Natural killer cell treated with Interleukin-12 subunit alpha and Interleukin-12 subunit beta and Interleukin-15 and Interleukin-18, amount 100 ng/mL, for 72 hours (primary cell): ENCODE measurements around the gene SMIM1. TPM values are rescaled to one million over a fixed set of nuclear protein-coding genes. Genes with fewer than 3 reads are reported as not detected.
A peak's percentile ranks its signal among the peaks of the same experiment; 100 is the strongest.
"Not testable (repeated sequence)": the region's sequence is repeated elsewhere in the genome, so short reads cannot be mapped to it uniquely, and the experiment has no call there.

ENCODE experiments used
- ATAC-seq, 2 donors: fragments of 150-1000 bp; cut with Tn5 transposase in 1 of 2; sonication (Bioruptor Pico), chemical (Tn5 transposase) in 1 of 2; 2 replicates each; pipeline ENCODE4 v1.10.0; 2021
- DNase-seq: peaks from one replicate; pipeline ENCODE4 v3.0.0; 2022; ENCODE audit warnings: low spot score
- H3K27ac Mint-ChIP-seq, 2 donors: 1 replicate in 1 of 2; 2 replicates in 1 of 2; pipeline ENCODE4 v1.8.0; 2022; ENCODE audit warnings: mixed read lengths in 2 of 2, mild to moderate bottlenecking in 1 of 2, moderate library complexity in 1 of 2
- H3K27me3 Mint-ChIP-seq, 2 donors: 1 replicate in 1 of 2; 2 replicates in 1 of 2; pipeline ENCODE4 v1.8.0; 2022; ENCODE audit warnings: mixed read lengths in 2 of 2
- H3K36me3 Mint-ChIP-seq: one replicate; pipeline ENCODE4 v1.8.0; 2022; ENCODE audit warnings: mixed read lengths
- H3K4me1 Mint-ChIP-seq, 2 donors: 1 replicate in 1 of 2; 2 replicates in 1 of 2; pipeline ENCODE4 v1.8.0; 2022; ENCODE audit warnings: low read depth in 2 of 2, mixed read lengths in 2 of 2, mild to moderate bottlenecking in 1 of 2
- H3K4me3 Mint-ChIP-seq: one replicate; pipeline ENCODE4 v1.8.0; 2022; ENCODE audit warnings: mixed read lengths
- H3K9me3 Mint-ChIP-seq: 2 replicates; pipeline ENCODE4 v1.8.0; 2022; ENCODE audit warnings: mixed read lengths
- total RNA-seq, 2 donors: library from RNA; stranded (reverse); gene quantifications; one replicate each; pipeline ENCODE4 v1.2.3, GENCODE V29; 2022

The SMIM1 gene
- total RNA-seq = not detected

DNA sequence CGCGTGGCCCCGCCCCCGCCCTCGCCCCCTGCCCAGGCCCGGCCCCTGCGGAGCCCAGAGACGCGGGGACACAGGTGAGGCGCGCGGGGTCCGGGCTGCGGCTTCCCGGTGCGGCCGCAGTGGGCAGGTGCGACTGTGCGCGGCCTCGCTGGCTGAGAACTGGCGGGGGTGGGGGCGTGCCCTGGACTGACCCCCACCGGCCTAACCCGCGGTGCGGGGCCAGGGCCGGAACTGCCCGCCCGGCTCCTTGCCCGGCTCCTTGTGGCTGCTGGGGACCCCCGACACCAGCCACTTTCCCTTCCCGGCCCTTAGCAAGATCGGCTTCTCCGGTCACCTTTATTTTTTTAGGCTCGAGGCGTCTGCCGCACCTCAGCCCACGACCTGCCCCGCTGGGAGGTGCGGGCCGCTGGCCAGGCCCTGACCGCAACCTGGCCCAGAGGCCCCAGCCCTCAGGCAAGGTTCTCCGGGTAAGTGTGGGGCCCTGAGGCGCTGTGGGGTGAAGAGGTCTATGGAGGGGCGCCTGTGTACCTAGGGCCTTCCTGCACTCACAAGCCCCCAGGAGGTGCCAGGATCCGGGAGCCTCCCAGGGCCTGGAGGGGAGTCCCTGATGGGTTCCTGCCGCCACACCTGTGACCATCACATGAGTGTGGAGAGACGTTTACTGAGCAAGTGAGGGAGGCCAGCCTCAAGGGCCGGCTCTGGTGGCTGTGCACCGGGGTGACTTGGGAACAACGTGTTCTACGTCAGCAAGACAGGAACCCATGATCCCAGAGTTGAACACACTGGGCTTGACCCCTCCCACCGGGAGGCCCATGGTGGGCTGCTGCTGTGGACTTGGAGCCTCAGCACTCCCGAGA, at the start of gene SMIM1:
TSS of gene SMIM1 (plus strand) at position 35 of the 857 bp plus-strand sequence. CDS start 2,625 bp downstream, outside the sequence.
- H3K36me3 Mint-ChIP-seq = no peaks in the 10 kb centered on the region
- no peaks in the 10 kb centered on the region for H3K27me3 Mint-ChIP-seq
- DNase-seq (peak; percentile 39), ATAC-seq (peak; percentile 39 to 58)
- no peak within 1 kb of the TSS for H3K27ac Mint-ChIP-seq
- no peaks in the 10 kb centered on the region for H3K9me3 Mint-ChIP-seq
- H3K4me3 Mint-ChIP-seq = peak within 1 kb of the TSS; percentile 56
- peaks cover 0 to 3% of the 10 kb centered on the region in 2 donors for H3K4me1 Mint-ChIP-seq

- DNase-seq (no peak), ATAC-seq (no peak)
- Mint-ChIP-seq H3K27ac (no peak overlapping the region), H3K4me1 (peaks cover 0 to 3% of the 10 kb centered on the region in 2 donors), H3K9me3 (no peaks in the 10 kb centered on the region), H3K27me3 (peaks cover 0 to 2% of the 10 kb centered on the region in 2 donors), H3K36me3 (no peaks in the 10 kb centered on the region), H3K4me3 (no peak overlapping the region)
These were observed 49.7 kb upstream of the SMIM1 start for GRCh38 chr1:3722846-3723245.

GRCh38 chr1:3724416-3725030, 48.0 kb upstream of the SMIM1 start:
- not testable (repeated sequence) for H3K27ac Mint-ChIP-seq
- peak in 1 of 2 donors; percentile 48 for ATAC-seq

DNA sequence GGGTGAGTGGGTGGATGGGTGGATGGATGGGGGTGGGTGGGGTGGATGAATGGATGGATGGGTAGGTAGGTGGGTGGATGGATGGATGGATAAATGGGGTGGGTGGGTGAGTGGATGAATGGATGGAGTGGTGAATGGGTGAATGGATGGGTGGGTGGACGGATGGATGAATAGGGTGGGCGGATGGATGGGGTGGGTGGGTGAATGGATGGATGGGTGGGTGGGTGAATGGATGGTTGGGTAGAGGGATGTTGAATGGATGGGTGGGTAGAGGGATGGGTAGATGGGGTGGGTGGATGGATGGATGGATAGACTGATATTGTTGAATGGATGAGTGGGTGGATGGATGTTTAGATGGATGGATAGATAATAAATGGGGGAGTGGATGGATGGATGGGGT, 47.2 kb upstream of the SMIM1 start:
- Mint-ChIP-seq H3K9me3 (no peaks in the 10 kb centered on the region), H3K27me3 (peaks cover 0 to 2% of the 10 kb centered on the region in 2 donors), H3K4me1 (peaks cover 0 to 3% of the 10 kb centered on the region in 2 donors), H3K4me3 (no peak overlapping the region), H3K36me3 (no peaks in the 10 kb centered on the region), H3K27ac (no peak overlapping the region)
- DNase-seq = no peak
- no peak for ATAC-seq

More at GRCh38 chr1:3724416-3725030, 48.0 kb upstream of the SMIM1 start:
- H3K27me3 Mint-ChIP-seq, H3K9me3 Mint-ChIP-seq, H3K4me1 Mint-ChIP-seq, H3K36me3 Mint-ChIP-seq, H3K4me3 Mint-ChIP-seq, DNase-seq: not testable (repeated sequence)

DNA sequence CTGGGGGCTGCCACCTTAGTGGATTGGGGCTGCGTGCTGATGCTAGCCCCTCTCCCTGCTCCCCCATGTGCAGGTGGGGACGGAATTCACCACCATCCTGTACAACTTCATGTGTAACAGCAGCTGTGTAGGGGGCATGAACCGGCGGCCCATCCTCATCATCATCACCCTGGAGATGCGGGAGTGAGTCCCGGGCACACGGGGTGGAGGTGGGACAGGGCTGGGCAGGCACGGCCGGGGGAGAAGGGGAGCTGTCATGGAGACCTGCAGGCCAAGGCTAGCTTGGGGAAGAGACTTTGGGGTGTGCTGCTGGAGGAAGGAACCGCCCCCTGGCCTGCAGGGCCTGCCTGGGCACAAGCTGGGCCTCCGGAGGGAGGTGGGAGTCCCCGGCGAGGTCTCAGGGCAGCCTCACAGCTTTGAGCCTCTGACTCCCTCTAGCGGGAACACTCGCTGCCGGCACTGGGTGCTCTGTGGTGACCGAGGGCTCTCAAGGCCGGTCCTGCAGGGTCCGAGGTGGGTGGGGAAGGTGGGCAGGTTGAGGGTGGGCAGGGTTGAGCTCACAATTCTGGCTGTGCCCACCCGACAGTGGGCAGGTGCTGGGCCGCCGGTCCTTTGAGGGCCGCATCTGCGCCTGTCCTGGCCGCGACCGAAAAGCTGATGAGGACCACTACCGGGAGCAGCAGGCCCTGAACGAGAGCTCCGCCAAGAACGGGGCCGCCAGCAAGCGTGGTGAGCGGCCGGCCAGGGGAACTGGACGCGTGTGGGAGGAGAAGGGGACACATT, 45.3 kb upstream of the SMIM1 start:
- H3K27ac Mint-ChIP-seq = no peak overlapping the region

GRCh38 chr1:3727825-3728776, 44.4 kb upstream of the SMIM1 start:
- Mint-ChIP-seq H3K27me3 (peaks cover 0 to 2% of the 10 kb centered on the region in 2 donors), H3K36me3 (no peaks in the 10 kb centered on the region), H3K4me3 (no peak overlapping the region), H3K27ac (no peak overlapping the region), H3K9me3 (no peaks in the 10 kb centered on the region), H3K4me1 (peaks cover 0 to 3% of the 10 kb centered on the region in 2 donors)
- DNase-seq (no peak), ATAC-seq (no peak)

More for the DNA sequence above, 45.3 kb upstream of the SMIM1 start:
- Mint-ChIP-seq H3K27me3 (peaks cover 0 to 2% of the 10 kb centered on the region in 2 donors), H3K9me3 (no peaks in the 10 kb centered on the region), H3K4me3 (no peak overlapping the region), H3K4me1 (peaks cover 0 to 3% of the 10 kb centered on the region in 2 donors), H3K36me3 (no peaks in the 10 kb centered on the region)
- DNase-seq (no peak), ATAC-seq (no peak)

- DNase-seq = no peak
- H3K27me3 Mint-ChIP-seq = peaks cover 0 to 2% of the 10 kb centered on the region in 2 donors
- H3K27ac Mint-ChIP-seq = no peak overlapping the region
- H3K36me3 Mint-ChIP-seq = no peaks in the 10 kb centered on the region
- no peaks in the 10 kb centered on the region for H3K4me1 Mint-ChIP-seq
- ATAC-seq = no peak
- H3K9me3 Mint-ChIP-seq = no peaks in the 10 kb centered on the region
- no peak overlapping the region for H3K4me3 Mint-ChIP-seq
These were observed 42.7 kb upstream of the SMIM1 start for GRCh38 chr1:3729594-3730542.

DNA sequence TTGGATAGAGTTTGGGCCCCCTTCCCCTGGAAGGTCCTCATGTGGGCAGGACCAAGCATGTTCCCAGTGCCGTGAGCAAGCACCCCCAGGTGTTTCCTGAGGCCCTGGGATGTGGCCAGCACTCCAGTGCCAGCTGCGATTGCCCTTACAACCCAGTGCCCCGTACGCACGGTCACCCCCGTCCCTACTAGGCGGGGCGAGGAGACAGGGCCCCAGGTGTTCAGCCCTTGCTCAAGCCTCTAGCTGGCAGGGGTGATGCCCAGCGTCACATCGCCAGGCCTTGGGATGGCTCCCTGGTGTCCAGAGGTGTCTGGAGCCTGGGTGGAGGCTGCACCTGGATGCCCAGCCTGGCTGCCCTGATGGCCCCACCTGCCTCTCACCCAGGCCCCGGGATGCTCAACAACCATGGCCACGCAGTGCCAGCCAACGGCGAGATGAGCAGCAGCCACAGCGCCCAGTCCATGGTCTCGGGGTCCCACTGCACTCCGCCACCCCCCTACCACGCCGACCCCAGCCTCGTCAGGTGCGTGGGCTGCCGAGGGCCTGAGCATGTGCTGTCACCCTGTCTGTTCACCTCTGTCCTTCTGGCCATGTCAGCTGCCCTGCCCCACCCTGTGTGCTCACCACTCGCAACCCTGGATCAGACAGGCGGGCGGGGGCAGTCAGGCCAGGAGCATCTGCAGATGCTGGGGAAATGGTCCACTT, 41.9 kb upstream of the SMIM1 start:
- Mint-ChIP-seq H3K36me3 (no peaks in the 10 kb centered on the region), H3K4me3 (no peak overlapping the region), H3K27ac (no peak overlapping the region), H3K27me3 (no peaks in the 10 kb centered on the region), H3K4me1 (no peaks in the 10 kb centered on the region), H3K9me3 (no peaks in the 10 kb centered on the region)
- DNase-seq (no peak), ATAC-seq (no peak)

DNA sequence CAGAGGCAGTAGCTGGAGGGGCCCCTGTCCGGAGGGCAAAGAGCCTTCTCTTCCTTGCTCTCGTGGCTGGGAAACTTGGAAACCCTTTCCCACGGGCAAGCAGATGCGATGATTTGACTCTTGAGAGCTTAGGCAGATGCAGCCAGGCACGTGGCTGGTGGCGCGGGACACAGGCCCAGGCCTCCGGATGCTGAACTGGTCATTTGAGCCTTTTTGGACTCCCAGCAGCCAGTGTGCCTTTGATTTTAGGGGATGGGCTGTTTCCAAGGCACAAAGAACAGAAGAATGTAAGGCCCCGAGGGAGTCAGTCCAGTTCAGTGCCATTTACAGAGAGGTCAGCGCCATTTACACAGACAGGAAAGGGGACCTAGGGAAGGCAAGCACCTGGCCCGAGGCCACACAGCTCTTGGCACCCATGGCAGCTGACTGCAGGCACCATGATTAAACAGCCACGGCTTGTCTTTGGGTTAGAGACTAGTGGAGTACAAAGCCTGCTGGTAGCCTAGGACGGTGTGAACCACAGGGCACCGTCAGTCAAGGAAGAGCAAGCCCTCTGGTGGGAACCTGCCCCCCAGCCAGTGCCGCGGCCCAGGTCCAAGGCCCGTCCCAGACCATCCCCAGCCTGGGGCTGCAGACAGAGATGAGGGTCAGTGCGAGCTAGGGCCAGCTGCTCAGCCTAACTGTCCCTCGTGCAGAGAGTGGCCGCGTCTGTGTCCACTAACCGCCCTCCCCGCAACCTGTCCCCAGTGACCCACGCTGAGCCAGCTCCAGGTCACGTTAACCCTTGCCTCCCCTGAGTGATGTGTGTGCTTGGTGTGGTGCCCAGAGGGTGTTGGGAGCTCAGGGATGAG, 40.7 kb upstream of the SMIM1 start:
- no peak for ATAC-seq
- no peak overlapping the region for H3K4me3 Mint-ChIP-seq
- DNase-seq = no peak
- no peaks in the 10 kb centered on the region for H3K36me3 Mint-ChIP-seq
- no peaks in the 10 kb centered on the region for H3K9me3 Mint-ChIP-seq
- no peak overlapping the region for H3K27ac Mint-ChIP-seq
- no peaks in the 10 kb centered on the region for H3K4me1 Mint-ChIP-seq
- H3K27me3 Mint-ChIP-seq = no peaks in the 10 kb centered on the region

- Mint-ChIP-seq H3K9me3 (no peaks in the 10 kb centered on the region), H3K4me1 (no peaks in the 10 kb centered on the region), H3K27ac (no peak overlapping the region), H3K27me3 (no peaks in the 10 kb centered on the region), H3K4me3 (no peak overlapping the region), H3K36me3 (no peaks in the 10 kb centered on the region)
- no peak for ATAC-seq
- DNase-seq = no peak
These were observed 40.0 kb upstream of the SMIM1 start for GRCh38 chr1:3732434-3733093.
